Measurements from ENCODE around the gene NAP1L4.

NAP1L4 gene

DNA sequence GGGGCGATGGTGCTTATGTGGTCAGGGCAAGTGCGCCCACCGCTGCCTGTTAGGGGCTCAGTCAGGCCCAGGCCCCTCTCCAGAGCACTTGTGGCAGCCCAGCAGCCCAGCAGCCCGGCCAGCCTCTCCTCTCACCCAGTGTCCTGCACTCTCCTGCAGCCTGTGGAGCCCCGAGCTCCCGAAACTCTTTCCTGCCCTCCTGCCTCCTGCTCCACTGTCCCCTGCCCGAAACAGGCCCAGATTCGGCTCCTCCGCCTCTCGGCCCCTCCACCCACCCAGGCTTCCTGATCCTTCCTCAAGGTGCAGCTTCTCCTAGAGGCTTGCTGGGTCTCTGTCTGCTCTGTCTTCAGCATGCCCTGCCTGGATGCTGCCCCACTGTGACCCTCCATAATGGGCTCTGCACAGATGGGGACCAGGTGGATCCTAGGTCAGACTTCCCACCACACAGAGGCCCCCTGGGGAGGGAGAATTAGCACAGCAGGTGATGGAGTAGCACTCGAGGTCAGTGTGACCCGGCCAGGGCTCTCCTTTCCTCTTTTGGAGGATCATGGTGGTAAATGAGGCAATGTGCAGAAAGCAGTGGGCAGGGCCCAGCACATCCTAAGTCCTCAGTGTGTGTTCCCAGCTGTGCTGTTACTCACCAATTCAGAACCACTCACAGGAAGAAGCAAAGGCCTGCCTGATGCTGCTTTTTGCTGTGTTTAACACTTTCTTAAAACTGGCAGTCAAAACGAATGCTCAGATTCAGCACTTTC is 18.6 kb upstream of the NAP1L4 start:
- no peak for DNase-seq

DNA sequence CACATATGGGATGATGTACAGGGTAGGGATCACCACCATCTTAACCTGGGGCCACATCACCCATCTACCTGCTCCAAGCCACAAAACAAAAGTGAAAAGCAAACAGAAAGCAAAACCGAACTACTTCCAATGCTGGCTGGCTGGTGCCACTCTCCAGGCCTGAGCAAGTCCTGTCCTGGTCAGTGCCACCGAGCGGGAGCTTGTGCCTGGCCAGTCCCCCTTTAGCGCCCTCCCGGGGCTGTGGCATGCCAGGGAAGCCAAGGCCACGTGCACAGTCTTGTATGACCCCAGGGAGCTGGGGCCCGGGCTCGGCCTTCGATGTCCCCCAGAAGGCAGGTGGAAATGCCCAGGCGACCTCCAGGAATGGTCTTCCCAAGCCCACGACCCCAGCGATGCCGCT is 17.9 kb upstream of the NAP1L4 start:
- no peak for DNase-seq

DNA sequence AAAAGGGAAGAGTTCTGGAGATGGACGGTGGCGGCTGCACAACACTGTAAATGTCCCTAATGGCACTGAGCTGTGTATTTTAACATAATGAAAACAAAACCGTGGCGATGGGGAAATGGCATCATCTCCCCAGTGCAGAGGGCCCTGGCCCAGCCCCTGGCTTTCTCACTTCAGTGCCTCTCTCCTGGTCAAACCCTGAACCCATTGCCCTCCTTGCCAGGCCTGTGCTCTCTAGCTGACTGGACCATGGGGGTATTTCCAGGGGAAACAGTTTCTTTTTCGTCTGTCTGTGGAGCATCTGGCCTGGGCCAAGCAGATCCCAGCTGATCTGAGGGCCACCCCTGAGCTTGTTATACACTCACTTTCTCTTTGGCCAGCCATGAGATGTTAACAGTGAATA is 17.4 kb upstream of the NAP1L4 start:
- DNase-seq = no peak

DNA sequence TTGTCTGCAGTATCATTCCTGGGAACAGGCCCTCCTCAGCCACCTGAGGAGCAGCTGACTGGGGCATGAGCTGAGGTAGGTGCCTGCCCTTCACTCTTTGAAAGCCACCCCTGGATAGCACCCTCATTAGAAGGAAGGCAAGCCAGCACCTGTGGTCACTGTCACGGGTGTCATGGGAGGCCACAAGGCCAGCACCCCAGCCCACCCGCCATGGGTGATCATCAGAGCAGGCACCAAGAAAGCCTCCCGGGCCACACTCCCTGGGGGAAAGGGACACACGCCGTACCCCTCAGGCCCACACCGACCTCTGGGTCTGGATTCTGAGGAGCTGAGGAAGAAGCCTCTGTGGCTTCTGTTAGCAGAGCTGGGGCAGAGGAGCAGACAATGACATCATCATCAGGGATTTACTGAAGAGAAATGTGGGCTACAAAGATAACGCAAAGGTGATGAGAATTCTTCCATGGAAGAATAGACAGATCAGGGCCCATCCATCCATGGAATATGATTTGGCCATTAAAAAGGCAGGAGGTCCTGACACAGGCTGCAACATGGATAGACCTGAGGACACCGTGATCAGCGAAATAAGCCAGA is 16.7 kb upstream of the NAP1L4 start:
- DNase-seq = no peak

DNA sequence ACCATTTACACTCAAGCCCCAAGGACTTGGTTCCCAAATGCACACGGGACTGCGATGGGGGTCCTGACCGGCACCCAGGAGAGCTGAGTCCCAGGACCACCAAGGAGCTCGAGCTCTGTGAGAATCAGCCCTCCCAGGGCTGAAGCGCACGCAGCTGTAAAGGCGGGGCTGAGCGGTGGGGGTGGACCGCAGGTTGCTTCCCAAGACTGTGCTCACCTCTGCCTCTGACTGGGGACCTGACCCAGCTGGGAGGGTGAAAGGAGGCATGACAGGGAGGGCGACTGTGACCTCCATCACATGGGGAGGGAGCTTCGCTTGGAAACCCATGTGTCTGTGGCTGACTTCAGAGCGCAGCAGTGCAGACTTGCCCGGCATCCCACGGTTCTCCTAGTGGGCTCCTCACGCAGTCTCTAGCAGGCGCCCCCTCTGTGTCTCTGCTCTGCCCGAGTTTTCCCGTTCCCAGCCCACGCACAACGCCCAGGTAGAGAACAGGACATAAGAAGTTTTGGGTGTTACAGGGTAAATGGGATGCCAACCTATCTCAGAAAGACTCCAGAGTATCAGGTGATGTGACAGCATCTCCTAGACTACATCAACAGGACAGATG is 15.4 kb upstream of the NAP1L4 start:
- no peak for DNase-seq

DNA sequence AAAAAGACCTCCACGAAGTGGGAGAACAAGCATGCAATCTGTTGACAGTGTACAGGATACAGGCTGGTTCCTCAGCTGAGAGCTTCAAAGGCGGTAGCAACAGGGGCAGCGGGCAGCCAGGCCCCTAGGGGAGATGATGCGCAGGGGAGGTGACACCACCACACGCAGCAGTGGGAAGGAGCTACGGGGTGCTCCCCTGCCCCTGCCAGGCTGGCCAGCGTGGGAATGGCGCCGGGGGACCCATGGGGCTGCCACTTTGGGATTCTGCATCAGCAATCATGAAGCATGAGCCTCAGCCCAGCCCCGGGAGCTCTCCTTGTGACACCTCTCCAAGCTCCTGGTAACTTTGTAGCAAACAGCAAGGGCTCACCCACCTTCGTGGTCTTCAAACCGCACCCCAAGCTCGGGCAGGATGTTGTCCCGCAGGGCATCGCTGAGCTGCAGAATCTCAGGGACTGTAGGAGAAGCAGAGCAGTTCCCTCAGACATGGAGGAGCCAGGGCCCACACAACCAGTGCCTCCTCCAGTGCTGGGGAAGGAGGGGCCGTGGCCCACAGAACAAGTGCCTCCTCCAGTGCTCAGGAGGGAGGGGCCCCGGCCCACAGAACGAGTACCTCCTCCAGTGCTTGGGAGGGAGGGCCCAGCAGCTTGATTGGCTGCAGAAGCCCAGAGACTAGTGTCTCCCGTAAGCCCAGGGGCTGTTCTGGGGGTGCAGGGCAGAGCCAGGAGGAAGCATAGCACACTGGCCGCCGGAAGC is 14.6 kb upstream of the NAP1L4 start:
- DNase-seq = no peak

DNA sequence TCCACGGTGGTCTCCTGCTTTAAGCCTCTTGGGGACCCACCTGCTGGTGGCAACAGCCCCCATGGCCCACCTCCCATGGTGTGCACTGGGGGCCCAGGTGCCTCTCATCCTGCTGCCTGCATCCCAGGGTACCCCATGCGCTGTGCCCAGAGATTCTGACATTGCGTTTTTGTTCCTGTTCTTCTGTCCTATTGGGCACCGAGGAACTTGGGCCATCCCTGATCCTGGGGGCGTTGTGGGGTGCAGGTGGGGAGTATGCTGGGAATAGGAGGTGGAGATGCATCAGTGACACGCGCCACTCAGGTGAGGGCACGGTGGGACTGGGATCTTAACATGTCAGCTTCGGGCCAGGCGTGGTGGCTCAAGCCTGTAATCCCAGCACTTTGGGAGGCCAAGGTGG is 12.4 kb upstream of the NAP1L4 start:
- no peak for DNase-seq

DNA sequence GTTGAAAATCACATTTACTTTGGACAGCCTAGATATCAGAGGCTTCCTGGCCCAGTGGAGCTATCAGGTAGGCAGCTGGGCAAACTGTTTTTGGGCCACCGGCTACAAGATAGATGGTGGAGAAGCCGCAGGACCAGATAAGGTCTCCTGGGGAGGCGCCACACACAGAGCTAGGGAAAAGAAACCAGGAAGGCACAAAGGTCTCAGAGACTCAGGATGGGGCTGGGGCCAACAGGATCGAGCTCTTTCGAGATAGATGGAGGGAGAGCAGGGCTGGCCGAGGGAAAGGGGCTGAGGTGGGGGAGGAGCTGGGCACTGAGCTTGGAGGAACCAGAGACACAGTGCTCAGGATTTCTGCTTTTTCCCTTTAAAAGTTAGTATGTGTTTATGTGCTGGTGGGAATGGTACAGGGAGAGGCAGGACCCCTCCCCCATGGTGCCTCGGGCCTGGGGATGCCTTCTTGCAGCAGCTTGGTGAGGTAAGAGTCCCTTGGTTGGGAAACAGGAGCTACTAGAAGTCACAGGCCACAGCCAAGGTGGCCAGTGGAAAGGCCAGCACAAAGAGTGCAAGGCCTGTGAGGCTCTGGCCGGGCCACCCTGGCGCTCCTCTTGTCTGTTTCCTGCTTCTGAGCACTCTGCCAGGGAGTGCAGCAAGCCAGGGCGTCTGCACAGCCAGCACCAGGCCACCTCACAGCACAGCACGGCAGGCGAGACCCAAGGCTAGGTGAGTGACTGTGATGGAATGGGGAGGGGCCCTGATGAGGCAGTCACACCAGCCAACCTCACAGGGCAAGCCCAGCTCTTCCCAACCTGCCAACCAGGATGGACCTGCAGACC is 11.5 kb upstream of the NAP1L4 start:
- no peak for DNase-seq

DNA sequence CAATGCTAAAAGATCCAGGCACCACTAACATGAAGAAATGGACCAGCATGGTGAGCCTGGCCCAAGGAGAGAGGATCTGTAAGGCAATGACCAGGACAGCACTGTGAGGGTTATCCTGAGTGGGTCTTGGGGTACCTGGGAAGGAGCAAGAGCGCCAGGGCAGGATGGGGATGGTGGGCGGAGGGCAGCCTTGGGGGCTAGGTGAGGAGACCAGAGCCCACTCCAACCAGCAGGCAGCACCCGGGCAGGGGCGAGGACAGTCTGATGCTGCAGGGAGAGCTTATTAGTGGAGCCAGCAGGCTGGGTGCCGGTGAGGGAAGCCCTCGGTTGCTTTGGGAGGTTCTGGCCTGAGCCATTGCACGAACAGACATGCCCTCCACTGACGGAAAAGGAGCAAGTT is 10.7 kb upstream of the NAP1L4 start:
- DNase-seq = no peak

DNA sequence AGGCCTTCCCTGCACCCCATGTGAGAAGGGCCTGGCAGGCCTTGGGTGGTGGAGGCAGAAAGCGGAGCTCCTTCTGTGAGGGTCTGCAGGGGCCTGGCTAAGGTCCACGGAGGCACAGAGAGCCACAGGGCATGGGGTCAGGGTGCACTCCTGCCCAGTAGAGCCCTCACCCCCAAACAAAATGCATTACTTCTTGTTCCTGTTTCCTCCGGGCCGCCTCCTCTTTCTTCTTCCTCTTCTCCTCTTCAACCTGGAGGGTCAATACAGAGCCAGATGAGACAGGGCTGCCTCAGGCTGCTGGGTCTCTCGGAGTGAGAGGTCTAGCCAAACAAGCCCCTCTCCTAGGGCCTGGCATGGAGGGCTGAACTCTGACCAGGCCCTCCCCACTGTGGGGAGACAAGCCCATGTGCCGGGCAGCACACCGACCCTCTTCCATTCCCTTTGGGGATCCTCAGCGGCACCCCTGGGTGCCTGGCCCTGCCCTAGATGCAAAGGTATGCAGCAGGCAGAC is 10.3 kb upstream of the NAP1L4 start:
- DNase-seq = no peak

DNA sequence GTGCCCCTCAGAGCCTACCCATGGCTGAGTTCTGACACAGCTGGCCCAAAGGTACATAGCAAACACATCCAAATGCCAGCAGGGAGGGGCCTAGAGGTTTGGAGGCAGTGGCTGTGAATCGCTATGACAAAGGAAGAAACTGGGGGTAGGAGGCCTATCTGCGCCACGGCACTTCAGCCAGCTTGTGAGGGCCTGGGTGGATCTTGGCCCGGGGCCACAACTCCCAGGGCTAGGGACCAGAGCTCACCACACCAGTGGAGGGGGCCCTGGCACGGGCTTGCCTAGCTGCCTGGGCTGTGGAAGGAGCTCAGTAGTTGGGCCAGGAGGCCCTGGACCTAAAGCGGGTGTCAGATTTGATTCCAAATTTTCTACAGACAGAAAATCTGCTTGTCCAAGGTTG is 9.4 kb upstream of the NAP1L4 start:
- no peak for DNase-seq

DNA sequence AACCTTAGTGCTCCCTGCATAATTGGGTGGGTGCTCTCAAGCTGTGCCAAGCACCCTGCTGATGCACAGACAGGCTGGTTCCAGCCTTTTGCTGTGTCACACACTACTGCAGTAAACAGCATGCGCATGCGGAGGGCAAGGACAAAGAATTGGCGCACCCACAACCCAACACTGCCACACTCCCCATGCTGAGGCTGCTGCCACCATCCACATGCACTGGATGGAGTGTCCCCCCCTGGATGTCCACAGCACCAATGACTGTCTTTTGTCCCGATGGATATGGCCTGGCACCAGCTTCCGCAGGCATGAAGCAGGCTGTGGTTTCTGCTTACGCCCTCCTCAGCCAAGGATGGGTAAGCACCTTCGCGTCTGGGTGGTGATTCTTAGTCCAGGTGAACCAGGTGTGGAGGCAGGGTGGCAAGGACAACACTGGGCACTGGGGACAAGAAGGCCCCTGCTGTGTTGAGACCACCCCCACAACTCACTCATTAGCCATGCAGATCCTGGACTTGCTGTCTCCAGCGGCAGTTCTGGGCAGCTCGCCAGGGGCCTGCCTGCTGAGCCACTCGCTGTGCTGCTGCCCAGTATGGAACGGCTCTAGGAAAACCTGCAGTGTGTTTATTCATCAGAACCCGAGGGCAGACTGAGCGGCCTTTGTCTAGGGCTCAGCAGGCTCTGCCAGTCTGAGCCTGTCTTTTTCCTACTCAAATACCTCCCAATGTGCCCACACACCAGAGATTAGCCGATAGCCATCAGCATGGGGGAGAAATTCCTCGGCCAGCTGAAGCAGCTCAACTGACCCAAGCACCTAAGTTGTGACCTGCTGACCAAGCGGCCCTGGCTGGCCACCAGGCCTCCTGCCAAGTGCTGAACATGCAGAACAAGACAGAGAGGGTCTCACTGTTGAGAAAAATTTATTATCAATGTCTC is 8.2 kb upstream of the NAP1L4 start:
- no peak for DNase-seq

DNA sequence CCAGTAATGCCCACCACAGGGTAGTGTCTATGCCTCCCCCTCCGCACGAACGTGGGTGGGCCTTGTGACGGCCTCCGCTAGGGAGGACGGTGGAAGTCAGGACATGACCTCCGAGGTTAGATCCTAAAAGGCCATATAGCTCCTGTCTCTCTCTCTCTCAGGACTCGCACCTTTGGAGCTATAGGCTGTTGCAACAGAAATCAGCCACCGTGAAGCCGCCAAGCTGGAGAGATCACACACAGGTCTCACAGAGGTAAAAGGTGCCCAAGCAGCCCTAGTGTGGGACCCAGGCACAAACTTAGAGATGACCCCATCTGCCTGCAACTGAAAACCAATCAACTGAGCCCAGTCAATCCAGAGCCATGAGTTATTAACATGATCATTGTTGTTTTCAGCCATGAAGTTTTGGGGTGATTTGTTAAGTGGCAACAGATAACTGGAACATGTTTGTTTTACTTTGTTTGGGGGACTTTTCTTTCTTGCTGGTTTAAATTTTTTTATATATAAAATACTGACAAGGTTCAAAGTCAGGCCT is 7.4 kb upstream of the NAP1L4 start:
- DNase-seq = no peak

DNA sequence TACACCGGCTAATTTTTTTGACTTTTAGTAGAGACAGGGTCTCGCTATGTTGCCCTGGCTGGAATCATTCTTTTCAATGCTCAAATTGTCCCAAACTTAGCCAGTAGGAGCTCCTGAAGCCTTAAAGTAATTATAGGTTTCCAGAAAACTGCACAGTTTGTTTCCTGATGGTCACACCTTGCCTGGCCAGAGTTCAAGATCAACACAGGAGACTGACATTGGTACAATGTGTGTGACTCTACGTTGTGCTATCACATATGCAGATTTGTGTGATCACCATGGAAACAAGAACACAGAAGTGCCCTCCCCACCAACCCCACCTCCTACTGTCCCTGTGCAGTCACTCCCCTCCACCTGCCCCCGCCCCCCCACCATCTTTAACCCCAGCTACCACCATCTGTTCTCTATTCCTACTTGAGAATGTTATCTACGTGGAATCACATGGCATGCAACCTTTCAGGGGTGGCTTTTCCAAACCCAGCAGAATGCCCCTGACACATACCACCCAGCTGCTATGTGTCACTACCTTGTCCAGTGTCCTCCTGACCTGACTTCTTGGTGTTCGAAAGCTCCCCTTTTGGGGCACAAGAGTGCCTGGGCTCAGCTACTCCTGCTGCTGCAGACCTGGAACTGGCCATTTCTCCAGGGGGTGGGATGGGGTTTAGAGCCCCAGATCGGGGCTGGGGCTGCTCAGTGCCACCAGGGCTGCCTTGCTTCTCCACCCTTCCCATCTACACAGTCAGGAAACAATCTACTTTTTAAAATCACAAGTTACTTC is 6.1 kb upstream of the NAP1L4 start:
- DNase-seq = no peak

DNA sequence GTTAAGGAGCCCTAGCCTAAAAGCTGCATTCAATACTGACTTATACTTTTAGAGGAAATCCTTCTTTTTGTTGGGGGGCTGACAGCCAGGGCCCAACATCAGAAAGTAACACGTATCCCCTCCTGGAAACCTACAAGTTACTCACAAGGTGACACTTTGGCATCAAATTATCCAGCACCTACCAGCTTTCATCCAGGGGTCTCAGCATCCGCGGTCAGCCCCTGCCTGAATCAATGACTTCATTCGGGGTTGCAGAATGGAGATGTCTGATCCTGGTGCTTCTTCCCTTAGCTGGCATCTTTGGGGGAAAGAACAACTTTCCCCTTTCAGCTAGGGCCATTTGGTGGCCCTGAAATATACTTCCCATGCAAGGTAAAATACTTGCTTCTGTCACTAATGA is 5.3 kb upstream of the NAP1L4 start:
- DNase-seq = no peak

DNA sequence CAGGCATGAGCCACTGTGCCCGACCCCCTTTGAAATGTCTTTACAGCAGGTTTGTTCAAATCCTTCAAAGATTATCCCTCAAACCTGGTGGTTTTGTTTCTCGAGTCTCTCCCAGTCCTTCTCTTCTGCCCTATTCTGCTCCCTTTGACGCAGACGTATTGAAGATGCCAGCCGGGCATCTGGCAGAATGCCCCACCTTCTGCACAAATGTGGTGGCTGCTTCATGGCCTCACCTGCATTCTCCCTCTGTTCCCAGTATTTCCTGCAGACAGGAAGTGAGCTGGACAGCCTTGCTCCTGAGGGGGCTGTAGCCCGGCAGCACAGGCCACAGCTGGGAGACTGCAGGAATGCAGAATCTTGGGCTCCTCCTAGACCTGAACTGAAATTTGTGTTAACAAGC is 4.8 kb upstream of the NAP1L4 start:
- DNase-seq = no peak

DNA sequence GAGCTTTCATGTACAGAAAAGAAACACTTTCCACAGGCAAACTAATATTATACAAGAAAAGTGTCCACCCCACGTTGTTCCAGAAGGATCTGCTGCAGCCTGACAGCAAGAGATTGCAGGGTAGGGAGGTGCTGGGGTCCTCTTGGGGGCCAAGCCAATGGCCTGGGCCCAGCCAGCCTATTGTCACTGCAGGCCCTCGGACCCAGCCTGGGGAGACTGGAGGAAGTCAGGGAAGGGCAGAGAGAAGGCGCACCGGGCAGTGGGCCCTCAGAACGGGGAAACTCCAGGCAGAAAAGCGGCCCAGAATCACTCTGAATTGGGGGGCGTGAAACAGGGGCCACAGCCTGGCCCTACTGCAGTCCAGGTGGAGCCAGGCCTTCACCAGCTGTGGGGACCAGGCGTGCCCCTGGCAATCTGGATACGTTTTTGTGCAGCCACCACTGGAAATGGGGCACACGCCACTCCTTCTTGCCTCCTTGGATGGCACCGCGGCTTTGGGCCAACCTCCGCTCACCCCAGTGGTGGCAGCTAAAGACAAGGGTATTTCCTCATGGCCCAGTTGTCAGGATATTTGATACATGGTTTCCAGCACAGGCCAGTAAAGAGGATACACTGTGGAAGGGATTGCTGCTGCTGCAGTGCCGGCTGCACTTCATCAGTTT is 3.9 kb upstream of the NAP1L4 start:
- DNase-seq = no peak

DNA sequence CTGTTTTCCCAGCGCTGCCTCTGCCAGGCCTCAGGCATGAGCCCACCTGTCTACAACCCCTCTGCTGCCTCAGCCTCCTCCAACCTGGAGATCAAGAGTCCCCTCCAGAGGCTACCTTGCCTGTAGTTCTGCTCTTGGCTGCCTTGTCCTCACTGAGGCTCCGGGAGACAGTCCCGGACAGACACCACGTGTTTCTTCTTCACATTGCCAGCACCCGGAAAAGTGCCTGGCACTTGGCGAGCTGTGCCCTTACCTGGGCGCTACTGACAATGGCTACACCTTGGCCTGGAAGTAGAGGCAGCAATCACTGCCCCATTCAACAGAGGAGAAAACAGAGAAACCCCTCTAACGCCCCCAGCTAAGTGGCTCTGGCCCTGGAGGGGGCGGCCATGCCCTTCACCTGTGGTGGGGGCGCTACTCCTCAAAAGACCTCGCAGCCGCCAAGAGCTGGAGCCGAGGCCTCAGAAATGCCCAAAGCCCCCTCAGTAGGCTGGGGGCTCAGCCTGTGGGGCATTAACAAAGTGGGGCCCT is 3.0 kb upstream of the NAP1L4 start:
- no peak for DNase-seq

DNA sequence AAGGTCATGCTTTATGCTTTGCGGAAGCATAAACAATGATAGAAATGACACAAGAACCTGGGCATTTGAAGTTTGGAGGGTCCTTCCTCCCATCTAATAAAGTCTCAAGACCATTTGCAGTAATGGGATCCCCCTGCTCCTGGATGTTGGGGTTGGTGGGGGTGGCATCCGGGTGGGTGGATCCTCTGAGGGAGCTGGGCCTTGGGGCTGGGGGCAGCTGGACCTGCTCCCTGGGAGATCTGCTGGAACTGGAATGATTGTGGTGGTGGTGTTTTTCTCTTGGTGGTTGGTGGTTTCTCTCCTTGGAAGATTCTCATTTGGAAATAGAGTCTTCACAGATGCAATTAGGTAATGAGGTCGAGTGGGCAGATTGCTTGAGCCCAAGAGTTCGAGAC is 2.2 kb upstream of the NAP1L4 start:
- no peak for DNase-seq

DNA sequence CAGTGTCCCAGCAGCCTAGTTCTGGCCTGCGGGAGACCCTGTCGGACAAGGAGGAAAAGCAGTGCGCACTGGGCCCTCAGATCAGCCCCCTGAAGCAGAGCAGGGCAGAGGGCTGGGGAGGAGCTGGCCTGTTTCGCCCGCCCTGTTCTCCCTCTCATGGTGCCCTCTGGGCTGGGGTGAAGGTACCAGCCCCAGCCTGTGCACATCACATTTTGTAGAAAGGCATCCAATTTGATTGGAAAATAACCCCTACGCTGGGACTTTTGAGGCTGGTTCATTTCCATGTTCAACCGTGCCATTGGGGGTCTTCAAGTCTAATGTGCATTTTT is 832 bp upstream of the NAP1L4 start:
- DNase-seq = no peak

All from GOT3 (cell line).